Astrocyte (in vitro differentiated cells and primary cell): Measurements from ENCODE around the gene SGCD. TPM values are rescaled to one million over a fixed set of nuclear protein-coding genes. Genes with fewer than 3 reads are reported as not detected.

ENCODE experiments used
- DNase-seq: peaks from one replicate; pipeline ENCODE4 v3.0.0-alpha.2; 2010; ENCODE audit warnings: low read depth
- FAIRE-seq: peaks from 2 replicates; lab custom pipeline; 2011; peaks lifted over from hg19 to GRCh38; lab: Jason Lieb, UNC
- H2AFZ ChIP-seq: 2 replicates; pipeline ENCODE4 v1.6.0; 2012; ENCODE audit warnings: low read depth, low read length, inconsistent platforms
- H3K27ac ChIP-seq: 2 replicates; pipeline ENCODE4 v1.5.1; 2011; ENCODE audit warnings: low read depth, low read length, inconsistent platforms
- H3K27me3 ChIP-seq: 2 replicates; pipeline ENCODE4 v1.6.0; 2011; ENCODE audit warnings: low read length, inconsistent platforms; ENCODE audit not compliant: insufficient read depth
- H3K36me3 ChIP-seq: 2 replicates; pipeline ENCODE4 v1.5.1; 2011; ENCODE audit warnings: low read length, inconsistent platforms; ENCODE audit not compliant: insufficient read depth
- H3K4me1 ChIP-seq: 2 replicates; pipeline ENCODE4 v1.5.1; 2011; ENCODE audit warnings: low read length, inconsistent platforms; ENCODE audit not compliant: insufficient read depth
- H3K4me2 ChIP-seq: 2 replicates; pipeline ENCODE4 v1.6.0; 2012; ENCODE audit warnings: low read length, inconsistent platforms
- H3K4me3 ChIP-seq: 2 replicates; pipeline ENCODE4 v1.5.1; 2011; ENCODE audit warnings: low read depth, mild to moderate bottlenecking, low read length, inconsistent platforms; ENCODE audit not compliant: insufficient read depth
- H3K79me2 ChIP-seq: 2 replicates; pipeline ENCODE4 v1.6.0; 2012; ENCODE audit warnings: mild to moderate bottlenecking, low read length, inconsistent platforms; ENCODE audit not compliant: insufficient read depth
- H3K9ac ChIP-seq: 2 replicates; pipeline ENCODE4 v1.6.0; 2012; ENCODE audit warnings: mild to moderate bottlenecking, low read length, inconsistent platforms
- H3K9me3 ChIP-seq: 2 replicates; pipeline ENCODE4 v1.5.1; 2012; ENCODE audit warnings: low read depth, mild to moderate bottlenecking, low read length, inconsistent platforms; ENCODE audit not compliant: insufficient read depth
- H4K20me1 ChIP-seq: 2 replicates; pipeline ENCODE4 v1.6.0; 2012; ENCODE audit warnings: low read length, inconsistent platforms; ENCODE audit not compliant: insufficient read depth
- H3K27ac Mint-ChIP-seq: one replicate; pipeline ENCODE4 v1.8.0; 2021; ENCODE audit warnings: mild to moderate bottlenecking, mixed read lengths; ENCODE audit not compliant: unreplicated experiment
- H3K27me3 Mint-ChIP-seq: one replicate; pipeline ENCODE4 v1.8.0; 2021; ENCODE audit warnings: low read depth, mixed read lengths; ENCODE audit not compliant: unreplicated experiment
- H3K36me3 Mint-ChIP-seq: one replicate; pipeline ENCODE4 v1.8.0; 2021; ENCODE audit warnings: low read depth, mixed read lengths; ENCODE audit not compliant: unreplicated experiment
- H3K4me1 Mint-ChIP-seq: one replicate; pipeline ENCODE4 v1.8.0; 2021; ENCODE audit warnings: low read depth, mixed read lengths; ENCODE audit not compliant: unreplicated experiment
- H3K4me3 Mint-ChIP-seq: one replicate; pipeline ENCODE4 v1.8.0; 2021; ENCODE audit warnings: mild to moderate bottlenecking, moderate library complexity, mixed read lengths; ENCODE audit not compliant: unreplicated experiment
- H3K9me3 Mint-ChIP-seq: one replicate; pipeline ENCODE4 v1.8.0; 2021; ENCODE audit warnings: mild to moderate bottlenecking, mixed read lengths; ENCODE audit not compliant: unreplicated experiment
- EZH2 ChIP-seq: IDR thresholded peaks from 2 replicates; pipeline ENCODE4 v1.6.1; 2012; ENCODE audit warnings: mild to moderate bottlenecking, low read length, inconsistent platforms; ENCODE audit not compliant: insufficient read depth
- total RNA-seq: library from RNA; stranded (reverse); gene quantifications from 2 replicates; pipeline ENCODE4 v1.2.1, GENCODE V29; 2021
- TF ChIP-seq, protein P1 (sequence below): IDR thresholded peaks from 2 replicates; pipeline ENCODE4 v1.5.1; 2011; ENCODE audit warnings: low read depth, mild to moderate bottlenecking, inconsistent platforms, low read length, moderate library complexity; ENCODE audit not compliant: insufficient read depth

Gene SGCD
- total RNA-seq, 1 donor from 2014 or later: 2.9 TPM

DNA sequence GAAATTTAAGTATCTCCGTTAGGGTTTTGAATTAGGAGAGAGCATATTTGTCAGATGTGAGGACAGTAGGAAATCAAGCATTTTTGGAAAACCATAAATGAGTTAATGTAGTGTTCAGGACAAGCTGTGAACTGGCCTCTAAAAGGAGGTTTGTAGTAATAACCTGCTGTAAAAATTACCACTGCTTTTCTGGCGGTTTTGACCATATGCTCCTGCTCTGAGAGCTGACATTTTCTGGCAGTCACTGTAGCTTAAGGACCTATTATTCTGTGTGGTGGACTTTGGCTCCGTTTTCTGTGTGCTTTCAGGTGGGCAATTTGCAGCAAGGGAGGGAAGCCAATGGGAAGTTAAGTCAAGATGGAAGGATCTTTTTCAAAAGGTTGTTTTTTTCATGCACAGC is 111.1 kb downstream of the SGCD start:
- no peak for DNase-seq
- peak; percentile 5 for FAIRE-seq
- no peaks in the 10 kb centered on the region for H3K4me1 Mint-ChIP-seq
- no peak overlapping the region for H3K4me3 Mint-ChIP-seq
- H3K4me3 ChIP-seq: no peak overlapping the region
- TF ChIP-seq, protein P1, sequence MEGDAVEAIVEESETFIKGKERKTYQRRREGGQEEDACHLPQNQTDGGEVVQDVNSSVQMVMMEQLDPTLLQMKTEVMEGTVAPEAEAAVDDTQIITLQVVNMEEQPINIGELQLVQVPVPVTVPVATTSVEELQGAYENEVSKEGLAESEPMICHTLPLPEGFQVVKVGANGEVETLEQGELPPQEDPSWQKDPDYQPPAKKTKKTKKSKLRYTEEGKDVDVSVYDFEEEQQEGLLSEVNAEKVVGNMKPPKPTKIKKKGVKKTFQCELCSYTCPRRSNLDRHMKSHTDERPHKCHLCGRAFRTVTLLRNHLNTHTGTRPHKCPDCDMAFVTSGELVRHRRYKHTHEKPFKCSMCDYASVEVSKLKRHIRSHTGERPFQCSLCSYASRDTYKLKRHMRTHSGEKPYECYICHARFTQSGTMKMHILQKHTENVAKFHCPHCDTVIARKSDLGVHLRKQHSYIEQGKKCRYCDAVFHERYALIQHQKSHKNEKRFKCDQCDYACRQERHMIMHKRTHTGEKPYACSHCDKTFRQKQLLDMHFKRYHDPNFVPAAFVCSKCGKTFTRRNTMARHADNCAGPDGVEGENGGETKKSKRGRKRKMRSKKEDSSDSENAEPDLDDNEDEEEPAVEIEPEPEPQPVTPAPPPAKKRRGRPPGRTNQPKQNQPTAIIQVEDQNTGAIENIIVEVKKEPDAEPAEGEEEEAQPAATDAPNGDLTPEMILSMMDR: no peak
- no peak for TF ChIP-seq EZH2
- no peaks in the 10 kb centered on the region for H3K4me1 ChIP-seq
- no peak overlapping the region for H3K27ac ChIP-seq
- no peaks in the 10 kb centered on the region for H4K20me1 ChIP-seq
- no peak overlapping the region for H3K27ac Mint-ChIP-seq
- H3K9me3 Mint-ChIP-seq: no peaks in the 10 kb centered on the region
- no peaks in the 10 kb centered on the region for H3K36me3 Mint-ChIP-seq
- no peak overlapping the region for H3K4me2 ChIP-seq
- H3K9ac ChIP-seq: no peak overlapping the region
- H2AFZ ChIP-seq: no peak overlapping the region
- no peaks in the 10 kb centered on the region for H3K36me3 ChIP-seq
- H3K27me3 ChIP-seq: no peaks in the 10 kb centered on the region
- no peaks in the 10 kb centered on the region for H3K9me3 ChIP-seq
- H3K79me2 ChIP-seq: no peaks in the 10 kb centered on the region
- no peaks in the 10 kb centered on the region for H3K27me3 Mint-ChIP-seq

DNA sequence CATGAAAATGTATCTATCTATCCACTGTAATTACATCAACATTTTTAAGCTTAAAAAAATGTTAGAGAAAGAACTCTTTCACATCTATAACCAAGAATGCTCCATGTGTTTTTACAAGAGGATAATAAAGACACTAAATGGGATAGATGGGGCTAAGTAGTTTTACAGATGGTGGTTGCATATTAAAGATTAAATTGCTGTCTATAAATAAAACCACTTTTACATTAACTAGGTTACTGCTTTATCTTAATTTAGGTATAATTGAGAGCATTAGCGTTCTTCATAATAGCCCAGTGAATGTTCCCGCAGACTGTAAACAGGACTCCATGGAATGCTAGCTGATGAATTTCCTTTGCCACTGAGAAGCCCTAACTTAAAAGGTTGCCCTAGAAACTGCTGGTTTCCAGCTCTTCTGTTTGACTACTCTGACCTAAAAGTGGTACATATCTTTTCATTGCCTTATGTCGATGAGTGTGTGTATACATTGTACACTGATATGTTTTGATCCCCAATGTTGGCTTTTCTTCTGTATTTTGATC is 117.9 kb downstream of the SGCD start:
- H3K9me3 Mint-ChIP-seq: no peaks in the 10 kb centered on the region
- FAIRE-seq (no peak), DNase-seq (no peak)
- Histone ChIP-seq H3K27ac (no peak overlapping the region), H3K79me2 (no peaks in the 10 kb centered on the region), H3K27me3 (no peaks in the 10 kb centered on the region), H3K4me2 (no peak overlapping the region), H3K4me1 (no peaks in the 10 kb centered on the region), H3K36me3 (no peaks in the 10 kb centered on the region), H3K9me3 (no peaks in the 10 kb centered on the region), H3K4me3 (no peak overlapping the region), H2AFZ (no peak overlapping the region), H4K20me1 (no peaks in the 10 kb centered on the region), H3K9ac (no peak overlapping the region)
- H3K27me3 Mint-ChIP-seq: no peaks in the 10 kb centered on the region
- H3K27ac Mint-ChIP-seq: no peak overlapping the region
- no peaks in the 10 kb centered on the region for H3K36me3 Mint-ChIP-seq
- H3K4me1 Mint-ChIP-seq: peaks cover 16% of the 10 kb centered on the region
- TF ChIP-seq, protein P1: no peak
- no peak for TF ChIP-seq EZH2
- H3K4me3 Mint-ChIP-seq: no peak overlapping the region

DNA sequence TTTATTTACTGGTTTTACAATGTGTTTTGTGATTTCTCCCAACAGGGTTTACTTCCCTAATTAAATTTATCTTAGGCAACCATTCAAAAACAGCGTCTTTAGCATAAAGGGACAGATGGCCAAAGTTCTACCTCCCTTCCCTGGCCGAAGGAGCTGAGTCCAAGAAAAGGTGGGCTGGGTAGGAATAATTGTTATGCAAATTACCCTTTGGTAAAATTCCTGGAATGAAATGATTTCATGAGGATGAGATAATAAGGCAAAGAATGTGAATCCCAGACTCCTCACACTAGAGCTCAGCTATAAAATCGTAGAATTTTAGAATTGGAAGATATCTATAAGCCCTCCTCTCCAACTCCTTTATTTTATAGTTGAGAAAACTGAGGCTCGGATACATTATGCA is 119.6 kb downstream of the SGCD start:
- Histone ChIP-seq H4K20me1 (no peaks in the 10 kb centered on the region), H3K79me2 (no peaks in the 10 kb centered on the region), H3K27me3 (no peaks in the 10 kb centered on the region), H3K4me1 (no peaks in the 10 kb centered on the region), H3K36me3 (no peaks in the 10 kb centered on the region), H3K4me2 (no peak overlapping the region), H3K4me3 (no peak overlapping the region), H3K9ac (no peak overlapping the region), H3K9me3 (no peaks in the 10 kb centered on the region), H2AFZ (no peak overlapping the region), H3K27ac (no peak overlapping the region)
- Mint-ChIP-seq H3K4me1 (peaks cover 16% of the 10 kb centered on the region), H3K27ac (peak overlapping the region; percentile 21), H3K4me3 (no peak overlapping the region), H3K36me3 (no peaks in the 10 kb centered on the region), H3K27me3 (no peaks in the 10 kb centered on the region), H3K9me3 (no peaks in the 10 kb centered on the region)
- no peak for DNase-seq
- TF ChIP-seq EZH2: no peak
- TF ChIP-seq, protein P1: no peak
- FAIRE-seq: peak; percentile 26
